HG03066 (cell line): Measurements from ENCODE around the gene NANOGP8.
"Not testable (repeated sequence)": the region's sequence is repeated elsewhere in the genome, so short reads cannot be mapped to it uniquely, and the experiment has no call there.

Experiments
- ATAC-seq: cut with Tn5 transposase; IDR thresholded peaks from one replicate; pipeline ENCODE4 v1.9.1; 2021; ENCODE audit warnings: low read depth; ENCODE audit not compliant: unreplicated experiment

Gene NANOGP8, protein sequence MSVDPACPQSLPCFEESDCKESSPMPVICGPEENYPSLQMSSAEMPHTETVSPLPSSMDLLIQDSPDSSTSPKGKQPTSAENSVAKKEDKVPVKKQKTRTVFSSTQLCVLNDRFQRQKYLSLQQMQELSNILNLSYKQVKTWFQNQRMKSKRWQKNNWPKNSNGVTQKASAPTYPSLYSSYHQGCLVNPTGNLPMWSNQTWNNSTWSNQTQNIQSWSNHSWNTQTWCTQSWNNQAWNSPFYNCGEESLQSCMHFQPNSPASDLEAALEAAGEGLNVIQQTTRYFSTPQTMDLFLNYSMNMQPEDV

DNA sequence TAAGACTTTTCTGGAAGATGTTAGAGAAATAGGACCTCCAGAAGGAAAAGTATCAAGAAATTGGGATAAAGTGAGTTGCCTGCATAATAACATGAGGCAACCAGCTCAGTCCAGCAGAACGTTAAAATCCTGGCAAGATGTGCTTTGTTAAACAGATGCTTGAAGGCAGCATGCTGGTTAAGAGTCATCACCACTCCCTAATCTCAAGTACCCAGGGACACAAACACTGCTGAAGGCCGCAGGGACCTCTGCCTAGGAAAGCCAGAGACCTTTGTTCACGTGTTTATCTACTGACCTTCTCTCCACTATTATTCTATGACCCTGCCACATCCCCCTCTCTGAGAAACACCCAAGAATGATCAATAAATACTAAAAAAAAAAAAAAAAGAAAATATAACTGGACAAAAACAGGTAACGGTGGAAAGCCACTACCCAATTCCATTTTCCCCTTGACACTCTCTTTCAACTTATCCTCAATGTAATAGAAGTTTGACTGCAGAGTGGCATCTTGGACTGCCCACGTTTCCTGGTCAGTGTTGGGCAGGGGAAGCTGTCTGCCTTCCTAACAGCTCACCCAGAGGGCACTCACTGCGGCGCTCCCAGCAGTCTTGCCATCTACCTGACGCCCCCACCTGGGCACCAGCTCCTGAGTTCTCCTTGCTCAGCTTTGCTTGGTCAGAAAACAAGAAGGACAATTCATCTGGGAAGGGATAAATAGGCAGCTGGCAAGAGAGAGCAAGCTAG, at the start of gene NANOGP8:
TSS of gene NANOGP8 (minus strand) at position 120 of the 744 bp plus-strand sequence. CDS start 185 bp downstream, outside the sequence.
- not testable (repeated sequence) for ATAC-seq

DNA sequence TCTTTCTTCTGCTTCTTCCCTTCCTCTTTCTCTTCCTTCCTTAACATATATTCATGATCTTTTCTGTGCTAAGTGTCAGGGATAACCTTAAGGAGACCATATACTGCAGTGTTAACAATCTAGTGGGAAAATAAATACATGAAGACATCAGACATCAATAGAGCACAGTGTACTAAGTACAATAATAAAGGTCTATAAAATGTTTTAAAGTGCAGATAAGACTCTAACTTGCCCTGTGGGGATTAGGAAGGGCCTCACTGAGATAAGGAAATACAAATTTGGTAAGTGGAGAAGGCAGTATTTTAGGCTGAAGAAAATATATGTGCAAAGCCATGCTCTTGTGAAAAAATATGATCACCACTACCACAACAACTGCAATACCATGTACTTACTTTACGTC, 49.2 kb upstream of the NANOGP8 start:
- no peak for ATAC-seq

DNA sequence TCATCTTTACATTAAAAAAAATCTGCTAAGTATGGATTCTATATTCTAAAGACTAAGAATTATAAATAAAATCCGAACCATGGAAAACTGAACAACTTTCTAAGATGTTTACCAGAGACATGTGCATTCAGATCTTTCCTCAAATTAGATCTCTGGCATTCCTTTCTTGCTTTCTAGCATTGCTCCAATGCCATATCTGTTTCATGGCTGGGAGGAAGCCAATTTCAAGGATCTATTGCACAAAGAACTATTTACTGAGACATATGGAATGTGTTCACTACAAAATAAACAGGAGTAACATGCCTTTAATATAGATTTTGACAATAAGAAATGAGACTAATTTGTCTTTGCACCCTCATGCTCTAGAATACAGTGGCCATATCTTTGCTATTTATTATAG, 45.1 kb upstream of the NANOGP8 start:
- no peak for ATAC-seq

DNA sequence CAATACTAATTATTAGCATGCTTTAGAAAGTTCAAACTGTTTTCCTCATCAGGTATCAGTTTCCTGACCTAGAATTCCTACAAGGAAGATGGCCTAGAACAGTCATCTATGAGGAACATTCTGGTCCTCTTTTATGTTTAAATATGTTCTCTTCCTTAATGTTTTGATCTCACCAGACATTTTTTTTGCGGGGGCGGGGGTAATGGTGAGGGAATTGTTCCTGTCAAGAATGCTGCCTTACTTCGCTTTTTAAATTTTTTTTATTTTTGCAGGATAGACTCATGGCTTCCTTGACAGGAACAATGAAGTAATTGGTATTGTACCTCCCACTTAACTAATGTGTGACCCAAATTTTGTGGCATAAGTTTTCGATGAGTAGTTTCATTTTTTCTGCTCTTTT, 44.3 kb upstream of the NANOGP8 start:
- ATAC-seq, result no peak

GRCh38 chr15:35127717-35128116, 42.6 kb upstream of the NANOGP8 start:
- no peak for ATAC-seq

DNA sequence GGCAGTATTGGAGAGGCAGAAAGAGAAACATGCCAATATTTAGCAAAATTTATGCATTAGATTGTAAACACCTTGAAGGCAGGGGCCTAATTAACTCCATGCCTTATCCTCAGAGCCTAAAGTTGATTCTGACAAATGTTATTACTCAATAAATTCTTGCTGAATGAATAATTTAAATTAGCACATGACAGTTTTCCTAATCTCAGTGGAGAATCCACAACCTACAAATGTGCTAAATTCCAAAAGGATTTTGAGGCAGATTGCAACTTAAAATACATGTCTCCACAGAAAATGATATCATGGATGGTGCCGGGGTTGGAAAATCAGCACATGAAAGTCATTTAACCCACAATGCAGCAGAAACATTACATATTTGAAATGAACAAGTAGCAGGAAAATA, 41.1 kb upstream of the NANOGP8 start:
- ATAC-seq, result no peak

DNA sequence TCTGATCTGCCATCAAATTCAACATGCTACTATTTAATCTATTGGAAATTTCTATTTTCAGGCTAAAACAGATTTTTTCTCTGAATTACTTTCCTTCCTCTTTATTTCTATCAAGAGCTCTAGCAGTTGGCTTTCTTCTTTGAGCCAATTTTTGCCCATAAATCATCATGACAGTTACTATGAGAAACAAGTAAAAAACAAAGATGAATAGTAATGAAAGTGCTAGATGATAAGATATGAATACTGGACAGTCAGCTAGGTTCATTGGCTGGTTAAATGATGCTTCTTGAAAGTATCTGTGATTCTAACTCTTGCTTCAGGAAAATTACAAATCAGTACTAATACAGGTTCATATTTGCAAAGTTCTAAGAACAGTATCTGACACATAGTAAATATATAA, 38.6 kb upstream of the NANOGP8 start:
- no peak for ATAC-seq

GRCh38 chr15:35121611-35122359, 36.7 kb upstream of the NANOGP8 start:
- ATAC-seq, result no peak

- ATAC-seq, result no peak
Observed at GRCh38 chr15:35120173-35120572, 35.1 kb upstream of the NANOGP8 start.

DNA sequence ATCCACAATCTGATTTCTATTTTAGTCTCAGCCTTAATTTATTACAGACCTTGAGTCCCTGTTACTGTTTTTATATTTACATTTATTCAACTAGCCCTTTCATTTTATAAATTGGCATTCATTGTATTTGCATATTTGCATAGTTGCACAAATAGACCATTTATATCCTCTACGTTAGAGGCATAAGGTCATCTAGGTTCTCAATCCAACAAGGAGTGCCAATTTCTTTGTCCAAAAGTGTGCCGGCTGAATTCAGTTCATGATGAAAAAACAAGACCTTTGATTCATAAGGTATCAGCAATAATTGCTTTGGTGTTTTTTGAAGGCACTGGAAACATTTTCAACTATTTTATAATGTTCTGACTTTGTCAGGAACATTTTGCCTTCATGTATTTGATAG, 33.9 kb upstream of the NANOGP8 start:
- ATAC-seq, result no peak

GRCh38 chr15:35117543-35118265, 32.6 kb upstream of the NANOGP8 start:
- ATAC-seq, result no peak

DNA sequence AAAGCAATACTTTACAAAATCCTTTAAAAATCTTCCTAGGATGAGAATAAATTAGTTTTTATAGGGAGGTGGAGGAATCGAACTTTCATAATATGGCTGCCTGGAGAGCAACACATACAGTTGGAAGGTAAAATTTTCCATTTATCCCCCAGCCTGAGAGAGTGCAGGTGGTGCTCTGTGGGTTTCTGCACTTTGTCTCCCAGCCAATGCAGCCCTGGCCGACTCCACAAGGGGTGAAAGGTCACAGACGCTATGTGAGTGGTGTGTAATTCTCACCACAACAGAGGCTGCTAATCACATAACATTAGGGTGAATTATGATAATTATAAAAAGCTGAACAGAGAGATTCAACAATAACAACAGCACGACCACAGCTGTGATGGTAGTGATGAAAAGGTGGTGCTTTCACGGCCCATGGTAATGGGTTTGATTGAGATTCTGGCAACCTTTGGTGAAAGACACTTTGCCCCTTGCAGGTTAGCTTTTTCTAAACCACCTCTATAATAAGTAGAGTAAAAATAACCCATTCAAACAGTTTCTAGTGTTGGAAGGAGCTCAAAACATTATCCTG, 30.1 kb upstream of the NANOGP8 start:
- ATAC-seq, result no peak

DNA sequence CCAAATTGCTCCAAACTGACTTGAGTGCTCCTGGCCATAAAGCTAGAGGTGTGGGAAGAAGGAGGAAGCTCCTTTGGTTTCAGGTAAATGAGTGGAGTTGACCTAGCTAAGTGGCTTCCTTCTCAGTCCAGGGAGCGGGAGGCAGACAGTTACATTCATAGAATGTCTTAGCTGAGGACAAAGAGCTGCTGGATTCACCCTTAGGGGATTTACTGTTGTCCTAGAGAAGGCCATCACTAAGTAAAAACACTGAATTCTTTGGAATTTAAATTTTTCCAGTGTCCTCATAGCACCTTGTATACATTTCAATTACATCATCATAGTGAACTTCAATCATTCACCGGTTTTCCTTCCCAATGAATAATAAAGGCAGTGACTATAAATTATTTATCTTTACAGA, 27.3 kb upstream of the NANOGP8 start:
- no peak for ATAC-seq

DNA sequence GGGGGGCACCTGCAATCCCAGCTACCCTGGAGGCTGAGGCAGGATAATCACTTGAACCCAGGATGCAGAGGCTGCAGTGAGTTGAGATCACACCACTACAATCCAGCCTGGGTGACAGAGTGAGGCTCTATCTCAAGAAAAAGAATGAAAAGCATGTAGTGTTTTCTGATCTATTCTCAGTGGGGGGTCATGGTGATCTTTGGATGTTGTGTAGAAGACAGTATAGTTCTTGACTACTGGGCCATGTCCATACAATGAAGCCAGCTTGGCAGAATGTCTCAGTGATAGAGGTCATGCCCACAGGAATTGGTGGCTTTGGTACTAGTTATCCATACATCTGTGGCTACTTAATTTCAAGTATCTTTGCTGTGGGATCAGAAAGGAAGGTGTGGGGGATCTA, 26.8 kb upstream of the NANOGP8 start:
- ATAC-seq, result no peak

- no peak for ATAC-seq
Observed at GRCh38 chr15:35108453-35108852, 23.4 kb upstream of the NANOGP8 start.

DNA sequence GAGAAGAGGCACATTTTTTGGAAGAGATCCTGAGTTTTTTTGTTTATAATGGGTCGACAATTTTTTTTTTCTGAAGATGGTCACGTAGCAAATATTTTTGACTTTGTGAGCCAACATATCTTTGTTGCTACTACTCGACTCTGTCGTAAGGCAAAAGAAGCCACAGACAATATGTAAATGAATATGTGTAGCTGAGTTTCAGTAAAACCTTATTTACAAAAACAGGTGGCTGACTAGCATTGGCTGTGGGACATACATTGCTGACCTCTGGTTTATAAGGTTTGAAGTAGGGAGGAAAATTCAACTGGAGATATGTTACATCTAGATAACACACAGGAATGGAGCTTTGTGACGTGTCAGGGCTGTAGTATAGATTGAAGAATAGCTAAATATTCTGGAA, 22.5 kb upstream of the NANOGP8 start:
- no peak for ATAC-seq

- ATAC-seq, result no peak
Observed at GRCh38 chr15:35107122-35107521, 22.0 kb upstream of the NANOGP8 start.

- no peak for ATAC-seq
Observed at GRCh38 chr15:35104526-35105147, 19.5 kb upstream of the NANOGP8 start.

DNA sequence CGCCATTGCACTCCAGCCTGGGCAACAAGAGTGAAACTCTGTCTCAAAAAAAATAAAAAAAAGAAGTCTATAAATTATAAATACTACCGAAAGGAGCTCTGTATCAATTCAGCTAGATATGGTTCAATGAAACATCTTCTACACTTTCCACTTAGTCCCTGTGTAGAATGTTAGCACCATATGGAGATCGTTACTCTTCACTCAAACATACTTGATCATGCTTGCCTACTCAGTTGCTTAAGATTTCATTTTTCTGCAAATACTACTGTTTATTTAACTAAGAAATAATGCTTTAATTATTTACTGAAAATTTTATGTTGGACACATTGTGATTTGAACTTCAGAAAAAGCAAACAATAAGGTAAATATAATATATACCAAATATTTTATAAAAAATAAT, 17.1 kb upstream of the NANOGP8 start:
- ATAC-seq, result no peak

DNA sequence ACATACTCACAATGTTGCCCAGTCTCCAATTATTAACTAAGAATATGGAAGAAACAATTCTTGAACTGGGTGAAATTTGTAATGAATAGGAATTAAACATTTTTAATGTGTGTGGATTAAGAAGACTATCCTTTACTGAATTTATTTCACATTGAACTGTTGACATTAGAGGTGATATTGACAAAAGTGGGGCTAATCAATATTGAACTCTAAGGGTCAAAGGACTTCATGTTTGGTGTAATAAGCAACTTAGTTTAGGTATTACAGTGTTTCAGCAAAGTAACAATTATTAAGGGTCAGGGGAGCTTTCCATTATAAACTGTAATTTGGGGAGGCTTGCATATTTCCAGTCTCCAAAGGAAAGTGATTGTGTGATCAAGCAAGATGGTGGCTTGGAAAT, 16.2 kb upstream of the NANOGP8 start:
- no peak for ATAC-seq
